HG03460 (cell line): ENCODE data around the gene EPAS1.

Experiments
- ATAC-seq: cut with Tn5 transposase; IDR thresholded peaks from one replicate; pipeline ENCODE4 v1.9.1; 2021; ENCODE audit not compliant: unreplicated experiment

The EPAS1 gene

GRCh38 chr2:46296840-46297545 lies at the start of gene EPAS1:
Gene EPAS1, plus strand, starts transcription at chr2:46297407. Its CDS starts 505 bp downstream, at chr2:46297912.
- ATAC-seq: peak; percentile 69

DNA sequence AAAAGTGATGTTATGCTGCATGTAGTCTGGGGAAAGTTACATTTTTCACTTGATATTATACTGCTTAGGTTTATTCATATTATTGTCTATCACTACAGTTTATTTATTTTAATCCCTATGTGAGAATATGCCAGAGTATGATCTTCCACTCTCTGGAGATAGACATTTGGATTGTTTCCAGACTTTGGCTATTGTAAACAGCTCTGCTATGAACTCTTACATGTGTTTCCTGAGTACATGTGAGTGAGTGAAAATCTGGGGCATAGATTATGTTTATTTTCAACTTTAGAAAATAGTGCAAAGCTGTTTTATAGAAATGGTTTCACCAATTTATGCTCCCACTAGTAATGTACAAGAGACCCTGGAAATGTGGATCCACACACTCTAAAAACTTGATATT lies 49.0 kb upstream of the EPAS1 start:
- no peak for ATAC-seq

DNA sequence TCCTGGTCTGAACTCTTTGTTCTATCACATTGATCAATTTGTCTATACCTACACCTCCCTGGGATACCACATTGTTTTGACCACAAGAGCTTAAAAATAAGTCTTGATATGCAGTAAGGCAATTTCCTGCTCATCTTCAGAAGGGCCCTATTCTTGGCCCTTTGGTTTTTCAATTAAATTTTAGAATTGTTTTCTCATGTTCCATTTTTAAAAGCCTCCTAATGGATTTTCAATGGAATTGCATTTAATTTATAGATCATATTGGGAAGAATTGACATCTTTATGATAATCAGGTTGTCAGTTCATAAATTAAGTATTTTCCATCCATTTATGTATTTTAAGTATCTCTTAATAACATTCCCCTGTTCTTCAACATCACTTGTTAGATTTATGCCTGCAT lies 47.6 kb upstream of the EPAS1 start:
- no peak for ATAC-seq

DNA sequence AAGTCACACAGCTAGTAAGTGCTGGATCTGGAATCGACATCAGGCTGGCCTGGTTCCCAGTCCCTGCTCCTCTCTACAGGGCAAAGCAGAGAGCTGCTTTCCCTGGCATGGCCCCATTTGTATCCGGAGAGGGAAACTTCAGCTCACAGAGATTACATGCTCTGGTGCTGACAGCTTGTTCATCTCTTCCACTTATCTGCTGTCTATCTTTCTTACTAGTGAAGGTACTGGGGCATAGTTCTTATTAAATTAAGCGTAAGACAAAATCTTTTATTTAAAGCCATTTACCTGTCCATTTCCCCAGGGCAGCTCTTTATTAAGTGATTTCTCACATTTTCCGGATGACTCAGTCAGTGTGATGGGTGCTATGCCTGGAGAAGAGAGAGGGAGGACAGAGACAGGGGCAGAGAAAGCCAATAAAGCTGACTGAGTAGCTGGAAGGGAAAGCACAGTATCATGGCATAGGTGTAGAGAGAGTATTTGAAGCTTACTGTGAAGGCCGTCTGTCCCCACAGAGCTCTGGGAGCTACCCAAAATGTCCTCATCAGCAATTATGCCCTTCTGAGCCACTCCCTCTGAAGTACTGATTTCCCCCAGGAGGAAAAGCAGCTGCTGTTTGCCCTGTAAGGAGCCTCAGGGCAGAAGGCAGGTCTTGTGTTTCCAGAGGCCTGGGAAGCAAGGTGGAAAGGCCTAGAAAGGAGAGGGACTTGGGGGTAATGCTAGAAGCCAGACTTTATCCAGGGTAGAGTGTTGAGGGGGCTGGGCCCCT lies 44.1 kb upstream of the EPAS1 start:
- no peak for ATAC-seq

GRCh38 chr2:46254474-46254873 lies 42.7 kb upstream of the EPAS1 start:
- ATAC-seq: no peak

DNA sequence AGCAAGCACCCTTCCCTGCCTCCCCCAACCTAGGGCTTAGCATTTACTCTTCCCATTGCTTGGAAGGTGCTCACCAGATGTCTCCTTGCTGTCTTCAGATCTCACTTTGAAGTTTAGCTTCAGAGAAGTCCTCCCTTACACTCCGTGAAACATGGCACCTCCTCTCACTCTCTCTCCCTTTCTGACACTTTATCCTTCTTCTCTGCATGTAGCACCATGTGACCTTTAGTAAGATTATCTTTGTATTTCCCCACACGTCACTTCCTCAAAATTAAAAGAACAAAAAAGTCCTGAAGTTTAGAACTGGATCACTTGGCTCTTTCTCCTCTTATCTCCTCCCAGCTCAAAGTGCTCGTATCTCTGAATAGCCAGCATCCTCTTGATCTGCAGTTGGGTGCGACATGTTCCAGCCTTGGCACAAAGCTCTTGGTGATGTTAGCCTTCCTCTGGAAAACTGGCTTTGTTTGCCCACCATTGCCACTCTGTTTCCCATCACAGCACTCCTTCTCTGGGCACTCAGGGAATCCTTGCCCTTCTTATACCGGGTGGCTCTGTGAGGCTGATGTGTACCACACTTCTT lies 40.6 kb upstream of the EPAS1 start:
- no peak for ATAC-seq

- no peak for ATAC-seq
These were observed 39.7 kb upstream of the EPAS1 start for GRCh38 chr2:46257476-46257875.

GRCh38 chr2:46257980-46258379 lies 39.2 kb upstream of the EPAS1 start:
- no peak for ATAC-seq

GRCh38 chr2:46258937-46259776 lies 38.0 kb upstream of the EPAS1 start:
- no peak for ATAC-seq

GRCh38 chr2:46259777-46260168 lies 37.4 kb upstream of the EPAS1 start:
- no peak for ATAC-seq

DNA sequence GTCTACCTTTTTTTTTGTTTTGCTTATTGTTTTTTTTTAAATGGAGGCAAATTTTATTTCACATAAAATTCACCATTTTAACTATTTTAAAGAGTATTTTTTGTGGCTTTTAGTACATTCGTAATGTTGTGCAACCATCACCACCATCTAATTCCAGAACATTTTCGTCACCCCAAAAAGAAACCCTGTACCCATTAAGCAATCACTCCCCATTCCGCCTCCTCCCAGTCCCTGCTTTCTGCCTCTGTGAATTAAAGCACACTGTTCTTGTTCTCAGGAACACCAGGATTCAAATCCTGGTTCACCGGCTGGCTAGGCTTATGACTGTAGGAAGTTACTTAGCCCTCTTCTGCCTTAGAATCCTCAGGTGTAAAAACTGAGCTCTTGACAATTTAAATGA lies 36.9 kb upstream of the EPAS1 start:
- no peak for ATAC-seq

GRCh38 chr2:46262248-46262938 lies 34.8 kb upstream of the EPAS1 start:
- no peak for ATAC-seq

DNA sequence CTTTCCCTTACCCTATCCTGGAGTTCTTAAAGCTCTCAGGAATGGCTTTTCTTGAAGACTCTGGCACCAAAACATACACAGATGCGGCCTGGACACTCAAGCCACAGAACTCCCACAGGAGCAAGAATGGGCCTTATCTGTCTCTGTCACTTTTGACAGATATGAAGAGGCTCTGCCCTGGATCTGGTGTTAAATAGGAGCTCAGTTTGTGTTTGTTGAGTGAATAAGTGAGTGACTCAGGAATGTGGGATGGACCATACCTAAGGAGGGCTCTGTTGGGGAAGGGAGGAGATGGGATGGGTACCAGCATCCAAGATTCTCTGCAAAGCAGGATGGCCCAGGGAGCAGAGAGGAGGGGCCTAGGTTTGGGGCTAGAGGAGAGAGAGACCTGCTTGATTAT lies 33.9 kb upstream of the EPAS1 start:
- ATAC-seq: no peak

- ATAC-seq: no peak
These were observed 32.8 kb upstream of the EPAS1 start for GRCh38 chr2:46264447-46264846.

DNA sequence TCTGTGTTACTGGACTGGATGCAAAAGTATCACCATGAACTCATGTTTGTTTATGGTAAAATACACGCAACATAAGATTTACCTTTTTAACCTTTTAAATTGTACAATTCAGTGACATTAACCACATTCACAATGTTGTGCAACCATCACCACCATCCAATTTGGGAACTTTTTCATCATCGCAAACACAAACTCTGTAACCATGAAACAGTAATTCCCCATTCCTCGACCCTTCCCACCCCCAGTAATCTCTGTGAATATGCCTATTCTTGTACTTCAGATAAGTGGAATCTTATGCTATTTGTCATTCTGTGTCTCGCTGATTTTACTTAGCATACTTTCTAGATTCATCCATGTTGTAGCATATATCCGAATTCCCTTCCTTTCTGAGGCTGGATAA lies 31.1 kb upstream of the EPAS1 start:
- no peak for ATAC-seq

DNA sequence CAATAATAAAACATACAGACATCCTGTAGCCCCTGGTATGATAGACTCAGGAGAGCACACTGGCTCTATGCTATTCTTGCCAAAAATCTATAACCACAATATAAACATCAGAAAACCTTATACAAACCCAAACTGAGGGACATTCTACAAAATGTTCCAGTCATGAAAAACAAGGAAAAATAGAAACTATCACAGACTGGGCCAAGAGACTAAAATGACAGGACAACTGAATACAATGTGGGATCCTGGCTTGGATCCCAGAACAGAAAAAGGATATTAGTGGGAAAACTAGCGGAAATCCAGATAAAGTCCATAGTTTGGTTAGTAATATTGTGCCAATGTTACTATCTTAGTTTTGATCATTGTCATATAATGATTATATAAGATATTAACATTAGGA lies 29.6 kb upstream of the EPAS1 start:
- ATAC-seq: no peak

- peak; percentile 67 for ATAC-seq
These were observed 29.0 kb upstream of the EPAS1 start for GRCh38 chr2:46268196-46268595.

DNA sequence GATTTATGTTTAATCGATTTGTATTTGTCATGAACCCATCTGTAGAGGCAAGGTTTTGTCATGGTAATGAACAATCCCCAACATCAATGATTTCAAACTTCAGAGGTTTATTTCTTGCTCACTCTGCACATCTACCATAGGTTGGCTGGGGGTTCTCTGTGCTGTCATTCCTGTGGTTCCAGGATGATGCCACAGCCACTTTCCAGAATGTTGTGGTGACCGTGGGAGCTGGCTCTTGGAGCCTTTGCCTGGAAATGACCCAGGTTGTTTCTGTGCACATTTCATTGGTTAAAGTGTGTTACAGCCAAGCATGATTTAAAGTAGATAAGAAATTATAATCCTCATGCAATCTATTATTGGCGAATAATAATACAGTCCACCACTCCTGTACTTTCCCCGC lies 28.2 kb upstream of the EPAS1 start:
- no peak for ATAC-seq

- ATAC-seq: no peak
These were observed 27.5 kb upstream of the EPAS1 start for GRCh38 chr2:46269544-46270273.

DNA sequence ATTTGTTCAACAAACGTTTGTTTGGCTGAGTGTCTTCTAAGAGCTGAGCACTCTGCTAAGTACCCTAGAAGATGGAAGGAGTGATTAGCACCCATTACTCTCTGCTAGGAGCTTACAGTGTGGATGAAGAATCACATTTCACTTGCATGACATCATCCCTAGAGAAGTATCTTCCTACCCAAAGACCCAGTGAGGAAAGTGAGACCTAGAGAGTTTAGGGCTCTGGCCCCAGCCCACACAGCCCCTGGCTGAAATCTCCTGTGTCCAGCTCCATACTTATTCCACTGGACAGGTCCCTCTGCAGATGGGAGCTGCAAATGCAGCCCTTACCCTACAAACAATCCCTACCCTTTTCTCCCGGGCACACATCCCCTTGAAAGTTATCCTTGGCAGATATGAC lies 26.8 kb upstream of the EPAS1 start:
- no peak for ATAC-seq
